GM11168 (cell line): Measurements from ENCODE around the gene MOSPD2.

Experiments used
- in situ Hi-C: fragments of 300-500 bp; cut with MboI; formaldehyde crosslinking; loops from one replicate; pipeline ENCODE4 v1.12.0; 2022; ENCODE audit warnings: low sequenced_read_pairs; ENCODE audit not compliant: unreplicated experiment

The MOSPD2 gene

GRCh38 chrX:14872851-14873675 is at the start of gene MOSPD2, which contains the start of gene FANCB:
MOSPD2 (plus strand) TSS chrX:14873421; CDS start chrX:14873529, 108 bp downstream.
FANCB (minus strand) TSS chrX:14873069; CDS start chrX:14865510, 7,559 bp downstream.
- in situ Hi-C loops, result no loop called here

DNA sequence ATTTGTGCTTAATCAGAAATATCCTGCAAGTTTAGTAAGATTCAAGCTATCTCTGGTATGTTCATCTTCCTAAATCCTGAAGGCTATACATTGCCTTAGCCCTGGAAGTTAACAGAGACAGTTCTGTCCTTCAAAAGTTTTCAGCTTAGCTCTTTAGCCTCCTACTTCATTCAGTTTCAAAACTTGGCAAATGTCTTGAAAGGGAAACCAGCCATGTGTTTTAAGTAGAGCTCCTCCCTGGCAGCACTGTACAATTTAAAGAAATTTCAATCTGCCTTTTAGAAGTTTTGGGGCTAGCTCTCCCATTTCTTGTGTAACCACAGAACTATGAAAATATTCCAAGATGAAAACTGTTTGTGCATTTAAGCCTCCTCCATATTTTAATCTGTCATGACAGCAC is 47.4 kb upstream of the MOSPD2 start:
- in situ Hi-C loops, result no loop called here

- in situ Hi-C loops, result no loop called here
Observed at GRCh38 chrX:14826319-14826718, 46.9 kb upstream of the MOSPD2 start.

DNA sequence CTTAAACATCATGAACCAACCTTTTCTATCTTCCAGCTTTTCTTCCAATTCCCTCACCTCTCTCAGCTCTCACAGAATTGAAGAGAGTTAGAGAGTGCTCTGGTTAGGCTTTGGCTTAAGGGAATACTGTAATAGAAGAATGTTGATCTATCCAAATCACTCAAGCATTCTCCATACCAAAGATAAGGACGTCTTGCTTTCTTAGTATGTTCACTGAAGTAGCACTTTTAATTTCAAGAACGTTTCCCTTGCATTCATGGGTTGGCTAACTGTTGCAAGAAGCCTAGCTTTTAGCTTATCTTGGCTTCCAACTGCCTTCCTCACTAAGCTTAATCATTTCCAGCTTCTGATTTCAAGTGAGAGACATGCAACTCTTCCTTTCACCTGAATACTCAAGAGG is 43.6 kb upstream of the MOSPD2 start:
- in situ Hi-C loops, result no loop called here

DNA sequence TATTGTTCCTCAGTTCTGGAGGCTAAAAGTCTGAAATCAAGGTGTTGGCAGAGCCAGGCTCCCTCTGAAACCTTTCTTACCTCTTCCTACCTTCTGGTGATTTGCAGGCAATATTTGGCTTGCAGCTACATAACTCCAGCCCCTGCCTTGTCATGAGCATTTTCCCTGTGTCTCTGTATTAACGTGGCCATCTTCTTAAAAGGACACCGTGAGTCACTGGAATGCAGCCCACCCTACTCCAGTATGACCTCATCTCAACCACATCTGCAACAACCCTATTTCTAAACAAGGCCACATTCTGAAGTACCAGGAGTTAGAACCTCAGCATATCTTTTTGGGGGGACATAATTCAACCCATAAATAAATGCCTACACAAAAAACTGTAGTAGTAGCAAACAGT is 41.1 kb upstream of the MOSPD2 start:
- in situ Hi-C loops, result no loop called here

DNA sequence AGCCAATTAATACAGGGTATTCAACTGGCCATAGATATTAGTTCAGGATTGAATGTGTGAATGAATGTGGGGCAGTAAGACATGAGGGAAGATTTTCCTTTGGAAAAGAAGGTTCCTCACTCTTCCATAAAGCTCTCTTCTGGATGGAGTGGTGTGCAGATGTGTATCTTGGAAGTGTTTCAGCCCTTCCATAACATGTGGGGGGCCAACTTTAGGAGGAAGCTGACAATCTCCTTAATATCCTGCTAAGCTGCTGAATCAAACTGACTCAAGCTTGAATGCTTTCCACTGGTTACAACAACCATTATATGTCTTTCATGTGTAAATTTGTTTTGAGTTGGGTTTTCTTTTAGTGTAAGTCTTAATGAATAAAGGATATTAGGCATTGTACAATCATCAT is 40.6 kb upstream of the MOSPD2 start:
- in situ Hi-C loops, result no loop called here

GRCh38 chrX:14837155-14837554 is 36.1 kb upstream of the MOSPD2 start:
- in situ Hi-C loops, result no loop called here

- in situ Hi-C loops, result no loop called here
Observed at GRCh38 chrX:14843666-14844065, 29.6 kb upstream of the MOSPD2 start.

- in situ Hi-C loops, result no loop called here
Observed at GRCh38 chrX:14851526-14851925, 21.7 kb upstream of the MOSPD2 start.

GRCh38 chrX:14864631-14865030 is 8.6 kb upstream of the MOSPD2 start:
- in situ Hi-C loops, result no loop called here

DNA sequence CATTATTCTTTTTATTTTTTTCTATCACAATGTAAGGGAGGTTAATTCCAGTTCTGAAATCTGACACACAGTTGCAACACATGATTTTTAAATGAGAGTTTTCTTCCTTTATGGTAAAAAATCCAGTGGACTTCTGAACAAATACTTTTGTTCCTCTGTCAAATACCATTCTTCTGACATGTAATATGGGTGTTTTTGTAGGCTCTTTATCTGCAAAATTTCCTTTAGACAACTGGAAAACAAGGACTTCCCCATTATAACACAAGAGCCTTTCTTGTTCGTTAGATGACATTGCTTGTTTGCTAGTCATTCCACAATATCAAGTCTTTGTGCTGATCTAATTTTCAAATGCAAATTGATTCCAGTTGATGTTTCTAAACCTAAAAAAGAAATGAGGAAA is 8.0 kb upstream of the MOSPD2 start:
- in situ Hi-C loops, result no loop called here

DNA sequence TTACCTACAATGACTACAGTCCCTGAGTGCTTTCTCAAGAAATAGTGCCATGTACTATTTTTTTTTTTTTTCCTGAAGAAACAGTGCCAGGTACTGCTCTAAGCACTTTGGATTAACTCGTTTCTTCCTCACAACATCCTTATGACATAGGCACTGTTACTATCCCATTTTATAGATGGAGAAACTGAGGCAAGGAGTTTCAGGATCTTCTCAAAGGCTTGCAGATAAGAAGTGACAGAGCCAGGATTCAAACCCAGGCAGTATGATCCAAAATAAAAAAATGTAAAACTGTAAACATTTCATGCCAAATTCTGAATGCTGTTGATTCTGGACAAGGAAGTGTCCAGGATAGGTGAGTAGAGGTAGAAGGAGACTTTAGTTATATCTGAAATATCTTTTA is 1.5 kb upstream of the MOSPD2 start:
- in situ Hi-C loops, result no loop called here

DNA sequence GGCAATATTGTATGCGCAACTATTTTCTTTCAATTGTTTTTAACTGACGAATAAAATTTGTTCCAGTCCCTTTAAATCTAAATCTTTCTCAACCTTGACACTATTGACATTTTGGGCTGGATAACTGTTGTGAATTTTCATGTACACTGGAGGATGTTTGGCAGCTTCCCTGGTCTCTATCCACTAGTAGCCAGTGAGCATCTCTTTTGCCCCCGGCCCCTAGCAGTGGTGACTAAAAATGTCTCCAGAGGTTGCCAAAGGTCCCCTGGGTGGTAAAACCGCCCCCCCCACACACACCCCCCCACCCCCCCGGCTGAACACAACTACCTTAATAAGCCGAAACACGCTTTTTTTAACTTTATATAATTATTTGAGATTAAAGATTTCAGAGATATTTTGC is 866 bp upstream of the MOSPD2 start:
- in situ Hi-C loops, result no loop called here

- in situ Hi-C loops, result no loop called here
Observed at GRCh38 chrX:14873676-14874049, 442 bp downstream of the MOSPD2 start.

GRCh38 chrX:14875624-14876023 is 2.4 kb downstream of the MOSPD2 start:
- in situ Hi-C loops, result no loop called here

- in situ Hi-C loops, result no loop called here
Observed at GRCh38 chrX:14883826-14884225, 10.6 kb downstream of the MOSPD2 start.

DNA sequence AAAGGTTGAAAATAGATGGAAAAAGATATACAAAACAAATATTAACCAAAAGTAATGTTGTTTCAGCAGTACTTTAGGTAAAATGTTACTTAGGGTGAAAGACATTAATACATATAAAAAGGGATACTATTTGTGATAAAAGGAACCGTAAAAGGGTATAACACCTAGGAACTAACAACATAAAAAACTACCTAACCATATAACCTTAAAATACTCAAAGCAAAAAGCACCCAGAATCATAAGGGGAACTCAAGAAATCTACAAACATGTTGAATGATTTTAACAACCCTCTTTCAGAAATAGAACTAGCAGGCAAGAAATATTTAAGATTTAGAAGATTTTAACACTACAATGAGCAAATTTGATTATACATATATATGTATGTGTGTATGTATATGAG is 11.5 kb downstream of the MOSPD2 start:
- in situ Hi-C loops, result no loop called here

DNA sequence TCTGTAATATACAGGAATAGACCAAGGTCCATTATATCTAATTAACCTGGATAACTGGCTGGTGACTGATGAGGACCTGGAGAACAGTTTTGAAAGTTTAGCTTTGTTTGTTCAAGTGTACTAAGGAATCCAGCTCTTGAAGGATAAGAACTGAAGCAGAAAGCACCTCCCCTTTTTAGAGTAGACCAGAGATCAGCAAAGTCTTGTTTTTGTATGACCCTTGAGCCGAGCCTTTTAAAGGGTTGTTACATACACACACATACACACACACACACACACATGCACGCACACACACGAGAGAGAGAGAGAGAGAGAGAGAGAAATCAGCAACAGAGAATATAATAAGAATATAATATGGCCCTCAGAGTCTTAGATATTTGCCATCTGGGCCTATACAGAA is 13.0 kb downstream of the MOSPD2 start:
- in situ Hi-C loops, result no loop called here

DNA sequence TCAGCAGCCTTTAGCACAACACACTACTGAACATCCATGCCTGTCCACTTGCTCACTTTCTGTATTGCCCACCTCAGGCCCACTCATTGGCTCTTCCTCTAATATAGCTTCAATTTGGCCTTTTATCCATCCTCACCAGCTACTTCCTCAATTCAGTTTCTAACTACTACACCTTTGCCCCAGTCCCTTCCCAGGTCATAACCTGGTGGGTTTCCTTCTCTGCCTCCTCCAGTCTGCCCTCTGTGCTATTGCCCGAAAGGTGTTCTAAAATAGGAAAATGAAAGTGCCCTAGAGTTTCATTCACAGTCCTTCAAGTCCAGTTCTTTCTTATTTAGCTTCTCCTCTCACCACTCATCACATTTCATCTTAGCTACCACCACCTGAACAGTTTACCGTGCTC is 23.1 kb downstream of the MOSPD2 start:
- in situ Hi-C loops, result no loop called here

- in situ Hi-C loops, result no loop called here
Observed at GRCh38 chrX:14897042-14897441, 23.8 kb downstream of the MOSPD2 start.

DNA sequence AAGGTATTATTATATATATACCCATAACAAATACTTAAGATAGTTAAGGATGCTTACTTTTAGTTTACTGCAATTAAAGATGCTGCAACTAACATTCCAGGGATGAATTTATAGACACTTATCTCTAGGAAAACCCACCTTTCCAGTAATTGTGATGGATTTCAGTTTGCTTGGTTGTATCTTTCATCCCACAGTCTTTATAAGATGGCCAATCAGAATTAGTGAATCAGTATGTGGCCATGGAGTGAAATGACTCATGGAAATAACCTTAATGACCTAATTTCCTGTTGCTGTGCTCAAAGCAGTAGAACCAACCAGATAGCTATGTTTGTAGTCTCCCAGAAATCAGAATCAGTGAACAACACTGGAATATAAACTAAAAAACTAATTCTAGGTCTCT is 26.4 kb downstream of the MOSPD2 start:
- in situ Hi-C loops, result no loop called here

DNA sequence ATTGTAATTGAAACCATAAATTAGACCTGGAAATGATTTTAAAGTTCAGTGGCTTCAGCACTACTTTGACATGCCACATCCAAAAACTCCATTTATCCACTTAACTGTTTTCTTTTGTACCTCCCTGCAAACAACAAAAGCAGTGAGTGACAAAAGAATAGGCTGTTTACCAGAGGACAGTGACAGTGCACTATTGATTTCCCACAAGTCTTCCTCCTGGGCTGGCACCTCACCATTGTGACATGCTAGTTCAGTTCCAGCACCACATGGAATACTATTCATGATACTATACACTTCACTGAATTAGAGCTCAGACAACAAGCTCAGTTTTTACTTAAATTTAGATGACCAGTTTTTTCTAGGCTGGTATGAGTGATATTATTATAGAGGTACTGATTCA is 29.3 kb downstream of the MOSPD2 start:
- in situ Hi-C loops, result no loop called here
